ENCODE measurements around the gene USP6NL. TPM values are rescaled to one million over a fixed set of nuclear protein-coding genes. Genes with fewer than 3 reads are reported as not detected.

The USP6NL gene
- total and polyA plus RNA-seq, 2 of the 8 experiments (the other 6 are each of a cell fraction or from before 2014, with no cell fraction given): 10.9 to 28.8 TPM

DNA sequence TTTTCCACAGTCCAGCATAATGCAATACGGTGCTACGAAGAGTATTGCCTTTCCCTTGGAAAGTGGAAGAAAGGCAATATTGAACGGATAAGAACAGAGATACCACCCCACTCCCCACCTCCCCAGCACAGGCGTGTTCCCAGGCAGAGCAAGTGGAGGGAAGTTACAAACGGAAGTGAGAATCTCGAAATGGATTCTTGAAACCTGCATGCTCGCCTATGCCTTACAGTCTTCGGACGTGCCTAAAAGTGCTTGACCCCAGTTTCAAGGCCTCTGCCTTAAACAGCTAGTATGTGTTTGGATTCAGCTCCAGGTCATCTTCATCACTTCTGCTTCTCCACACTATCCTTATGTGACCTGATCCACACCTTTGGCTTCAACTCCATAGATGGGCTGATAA is 35.0 kb upstream of the USP6NL start:
- 83% methylated on average over 9 of the region's 9 CpGs; no CpG with 5 or more reads in 1 of the 2 experiments for WGBS, 2 experiments (ENCODE audit: extremely low coverage in 1 of 2, insufficient coverage in 1 of 2, insufficient read length in 1 of 2, insufficient replicate concordance in 2 of 2, low coverage in 1 of 2, low lambda C conversion rate in 2 of 2, missing lambda C conversion rate in 1 of 2)
- TF ChIP-seq ATF3 (IDR thresholded peaks at IDR 0.05; ENCODE audit: insufficient read depth, low read depth, low read length): no peak
- no peak for TF ChIP-seq E2F6 (IDR thresholded peaks at IDR 0.05)
- no peak for TF ChIP-seq SUZ12 (IDR thresholded peaks at IDR 0.05; ENCODE audit: low read length)
- TF ChIP-seq SP1 (IDR thresholded peaks at IDR 0.05; ENCODE audit: low read depth, low read length): no peak
- TF ChIP-seq EP300 (IDR thresholded peaks at IDR 0.05; ENCODE audit: borderline replicate concordance in 1 of 2, low read depth in 2 of 2, low read length in 2 of 2): no peak
- TF ChIP-seq TCF12 (IDR thresholded peaks at IDR 0.05; ENCODE audit: low read depth, low read length): no peak
- no peak for TF ChIP-seq HDAC2 (IDR thresholded peaks at IDR 0.05; ENCODE audit: borderline replicate concordance in 1 of 2, low read depth in 2 of 2, low read length in 2 of 2)
- no peak for TF ChIP-seq FOSL1 (IDR thresholded peaks at IDR 0.05; ENCODE audit: insufficient read depth, low read depth, low read length)
- no peak for TF ChIP-seq JUND (IDR thresholded peaks at IDR 0.05; ENCODE audit: low read length)
- TF ChIP-seq TBP (IDR thresholded peaks at IDR 0.05; ENCODE audit: low read depth, low read length): no peak
- TF ChIP-seq BCL11A (IDR thresholded peaks at IDR 0.05; ENCODE audit: low read depth in 2 of 2, low read length in 2 of 2): no peak

More for the DNA sequence above, 35.0 kb upstream of the USP6NL start:
- Histone ChIP-seq H2BK12ac (ENCODE audit: low read depth, low read length) (no peak overlapping the region), H3K9ac (replicated peaks in 1 of 4; ENCODE audit: extremely low read depth in 1 of 4, low read depth in 3 of 4, low read length in 3 of 4) (no peak overlapping the region), H2BK20ac (ENCODE audit: low read length) (no peak overlapping the region), H3K23ac (ENCODE audit: insufficient read length) (no peak overlapping the region), H3K4me1 (replicated peaks in 1 of 4; ENCODE audit: control insufficient read depth in 3 of 4, insufficient read depth in 4 of 4, low read length in 3 of 4) (no peaks in the 10 kb centered on the region), H3K23me2 (ENCODE audit: low read depth, low read length) (no peaks in the 10 kb centered on the region), H3K79me2 (ENCODE audit: control insufficient read depth in 1 of 2, insufficient read depth in 2 of 2, low read length in 2 of 2) (no peaks in the 10 kb centered on the region), H3K14ac (ENCODE audit: insufficient read length) (no peak overlapping the region), H2BK5ac (ENCODE audit: low read depth, low read length) (no peak overlapping the region), H2AK5ac (ENCODE audit: low read depth, low read length) (no peak overlapping the region), H2BK120ac (replicated peaks; ENCODE audit: low read depth, low read length) (no peak overlapping the region), H4K5ac (ENCODE audit: insufficient read length, low read depth, low read length) (no peak overlapping the region), H4K20me1 (replicated peaks in 1 of 2; ENCODE audit: control insufficient read depth in 1 of 2, insufficient read depth in 2 of 2, low read length in 2 of 2) (no peaks in the 10 kb centered on the region), H2AFZ (ENCODE audit: low read length) (0 out of 2 replicates have a peak overlapping the region, but pooled peaks have one; percentile 58), H3K27ac (ENCODE audit: low read depth, low read length) (no peak overlapping the region), H3K56ac (replicated peaks; ENCODE audit: insufficient read length, low read depth, low read length) (no peak overlapping the region), H2BK15ac (ENCODE audit: low read length) (no peak overlapping the region), H3K4me3 (ENCODE audit: extremely low read depth in 1 of 4, insufficient read depth in 2 of 4, low read depth in 3 of 4, low read length in 4 of 4) (no peak overlapping the region), H3K36me3 (ENCODE audit: control insufficient read depth in 2 of 4, insufficient read depth in 4 of 4, low read length in 3 of 4) (no peaks in the 10 kb centered on the region), H4K8ac (ENCODE audit: extremely low read depth, insufficient read depth, low read length) (no peak overlapping the region), H3K79me1 (ENCODE audit: low read depth, low read length) (no peaks in the 10 kb centered on the region), H3K4me2 (ENCODE audit: insufficient read depth in 1 of 2, low read depth in 2 of 2, low read length in 2 of 2) (no peak overlapping the region), H3K9me3 (ENCODE audit: insufficient read depth in 2 of 2, low read depth in 1 of 2, low read length in 1 of 2) (no peaks in the 10 kb centered on the region), H4K91ac (replicated peaks; ENCODE audit: insufficient read length, low read length) (no peak overlapping the region), H3K4ac (replicated peaks; ENCODE audit: insufficient read length, low read depth, low read length) (no peak overlapping the region), H3K27me3 (replicated peaks in 1 of 4; ENCODE audit: control insufficient read depth in 3 of 4, extremely low read depth in 1 of 4, insufficient read depth in 3 of 4, low read length in 3 of 4) (no peaks in the 10 kb centered on the region), H3K18ac (ENCODE audit: extremely low read depth, low read length) (no peak overlapping the region)
- no peak for FAIRE-seq
- CTCF ChIA-PET (ENCODE audit: partially characterized antibody): no interaction called here
- DNase-seq (ENCODE audit: low read depth in 1 of 2, low spot score in 2 of 2): no peak
- POLR2A ChIA-PET (ENCODE audit: partially characterized antibody): interaction anchor here (1.1 kb wide), 1 partner anchor 10 kb away, joined by 3 read pairs; no protein-coding TSS in a partner anchor
